Keratinocyte (primary cell): ENCODE results near the gene ICA1L.

Experiments used
- EZH2 ChIP-seq: IDR thresholded peaks from one replicate; pipeline ENCODE4 v1.6.1; 2012; ENCODE audit warnings: inconsistent platforms, mild to moderate bottlenecking, low read length, moderate library complexity
- TF ChIP-seq, protein P1 (sequence below), 3 experiments: IDR thresholded peaks in 1 of 3; conservative IDR thresholded peaks in 1 of 3; optimal IDR thresholded peaks in 1 of 3; 2 replicates in 2 of 3; 3 replicates in 1 of 3; pipeline versions ENCODE3 to v1.5.1; 2011; ENCODE audit warnings: low read length in 3 of 3, mild to moderate bottlenecking in 3 of 3, moderate library complexity in 2 of 3, control low read depth in 1 of 3, inconsistent platforms in 1 of 3; ENCODE audit not compliant: insufficient read depth in 2 of 3; ENCODE audit errors: extremely low read depth in 1 of 3

DNA sequence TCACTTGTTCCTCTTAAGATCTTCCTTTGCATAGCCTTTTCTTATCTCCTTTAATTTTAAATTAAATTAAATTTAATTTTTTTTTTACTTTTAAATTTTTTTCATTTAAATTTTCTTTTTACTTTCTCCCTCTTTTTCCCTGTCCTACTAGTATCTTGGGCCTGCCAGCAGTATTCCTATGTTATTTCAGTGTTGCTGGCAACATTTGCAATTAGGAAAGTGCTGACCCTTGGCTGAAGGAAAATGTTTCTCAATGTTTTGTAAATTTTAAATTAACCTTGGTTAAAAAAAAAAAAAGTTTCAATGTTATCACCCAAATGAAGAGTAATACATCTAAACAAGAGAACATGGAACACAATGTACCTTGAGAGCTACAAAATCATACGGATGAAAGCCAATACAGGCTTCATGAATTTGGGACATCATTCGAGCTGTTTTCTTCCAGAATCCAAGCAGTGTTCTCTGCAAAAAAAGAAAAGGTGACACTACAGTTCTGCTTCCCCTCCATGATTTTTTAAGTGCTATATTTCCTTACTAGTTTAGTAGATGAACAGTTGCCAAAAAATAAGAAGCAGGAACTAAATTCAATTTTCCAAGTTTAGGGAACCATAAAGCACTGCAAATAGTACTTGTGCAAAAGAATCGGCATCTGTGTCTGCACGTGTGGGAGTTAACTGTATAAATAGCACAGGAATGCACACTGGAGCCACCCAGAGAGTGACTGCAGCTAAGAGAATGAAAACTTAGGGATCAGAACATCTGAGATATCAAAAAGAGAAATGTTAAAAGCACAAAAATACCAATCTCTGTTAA lies 55.8 kb downstream of the ICA1L start:
- TF ChIP-seq, protein P1, sequence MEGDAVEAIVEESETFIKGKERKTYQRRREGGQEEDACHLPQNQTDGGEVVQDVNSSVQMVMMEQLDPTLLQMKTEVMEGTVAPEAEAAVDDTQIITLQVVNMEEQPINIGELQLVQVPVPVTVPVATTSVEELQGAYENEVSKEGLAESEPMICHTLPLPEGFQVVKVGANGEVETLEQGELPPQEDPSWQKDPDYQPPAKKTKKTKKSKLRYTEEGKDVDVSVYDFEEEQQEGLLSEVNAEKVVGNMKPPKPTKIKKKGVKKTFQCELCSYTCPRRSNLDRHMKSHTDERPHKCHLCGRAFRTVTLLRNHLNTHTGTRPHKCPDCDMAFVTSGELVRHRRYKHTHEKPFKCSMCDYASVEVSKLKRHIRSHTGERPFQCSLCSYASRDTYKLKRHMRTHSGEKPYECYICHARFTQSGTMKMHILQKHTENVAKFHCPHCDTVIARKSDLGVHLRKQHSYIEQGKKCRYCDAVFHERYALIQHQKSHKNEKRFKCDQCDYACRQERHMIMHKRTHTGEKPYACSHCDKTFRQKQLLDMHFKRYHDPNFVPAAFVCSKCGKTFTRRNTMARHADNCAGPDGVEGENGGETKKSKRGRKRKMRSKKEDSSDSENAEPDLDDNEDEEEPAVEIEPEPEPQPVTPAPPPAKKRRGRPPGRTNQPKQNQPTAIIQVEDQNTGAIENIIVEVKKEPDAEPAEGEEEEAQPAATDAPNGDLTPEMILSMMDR (optimal IDR thresholded peaks at IDR 0.05 in 1 of 3, IDR thresholded peaks at IDR 0.05 in 1 of 3, conservative IDR thresholded peaks at IDR 0.05 in 1 of 3; ENCODE audit: extremely low read depth in 1 of 3, insufficient read depth in 2 of 3, low read length in 3 of 3): no peak
- no peak for TF ChIP-seq EZH2
